ENCODE results near the gene P2RX2. TPM values are rescaled to one million over a fixed set of nuclear protein-coding genes. Genes with fewer than 3 reads are reported as not detected.

P2RX2 gene
- total RNA-seq, 1 experiment from 2014 or later, result not detected

- H3K4me2 ChIP-seq (ENCODE audit: low read length), result no peak overlapping the region
- no peak for TF ChIP-seq ZBTB33 (IDR thresholded peaks at IDR 0.05; ENCODE audit: extremely low read depth, insufficient replicate concordance, low read length)
- no peak for TF ChIP-seq MAX (IDR thresholded peaks at IDR 0.05)
- TF ChIP-seq, protein P1, sequence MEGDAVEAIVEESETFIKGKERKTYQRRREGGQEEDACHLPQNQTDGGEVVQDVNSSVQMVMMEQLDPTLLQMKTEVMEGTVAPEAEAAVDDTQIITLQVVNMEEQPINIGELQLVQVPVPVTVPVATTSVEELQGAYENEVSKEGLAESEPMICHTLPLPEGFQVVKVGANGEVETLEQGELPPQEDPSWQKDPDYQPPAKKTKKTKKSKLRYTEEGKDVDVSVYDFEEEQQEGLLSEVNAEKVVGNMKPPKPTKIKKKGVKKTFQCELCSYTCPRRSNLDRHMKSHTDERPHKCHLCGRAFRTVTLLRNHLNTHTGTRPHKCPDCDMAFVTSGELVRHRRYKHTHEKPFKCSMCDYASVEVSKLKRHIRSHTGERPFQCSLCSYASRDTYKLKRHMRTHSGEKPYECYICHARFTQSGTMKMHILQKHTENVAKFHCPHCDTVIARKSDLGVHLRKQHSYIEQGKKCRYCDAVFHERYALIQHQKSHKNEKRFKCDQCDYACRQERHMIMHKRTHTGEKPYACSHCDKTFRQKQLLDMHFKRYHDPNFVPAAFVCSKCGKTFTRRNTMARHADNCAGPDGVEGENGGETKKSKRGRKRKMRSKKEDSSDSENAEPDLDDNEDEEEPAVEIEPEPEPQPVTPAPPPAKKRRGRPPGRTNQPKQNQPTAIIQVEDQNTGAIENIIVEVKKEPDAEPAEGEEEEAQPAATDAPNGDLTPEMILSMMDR (IDR thresholded peaks at IDR 0.05 in 2 of 3, conservative IDR thresholded peaks at IDR 0.05 in 1 of 3; ENCODE audit: borderline replicate concordance in 1 of 3, insufficient read depth in 1 of 3, low read depth in 2 of 3, low read length in 2 of 3), result no peak
- no peak for TF ChIP-seq EGR1 (IDR thresholded peaks at IDR 0.05; ENCODE audit: low read depth)
- no peak for TF ChIP-seq JUND (IDR thresholded peaks at IDR 0.05)
- TF ChIP-seq CBX3 (IDR thresholded peaks at IDR 0.05; ENCODE audit: low read depth), result no peak
- TF ChIP-seq RAD21 (IDR thresholded peaks at IDR 0.05; ENCODE audit: low read depth), result no peak
- TF ChIP-seq SIN3A (IDR thresholded peaks at IDR 0.05; ENCODE audit: low read depth), result no peak
- TF ChIP-seq TCF7L2 (IDR thresholded peaks at IDR 0.05; ENCODE audit: borderline replicate concordance, extremely low read depth, insufficient read depth, insufficient read length), result no peak
- no peak for TF ChIP-seq ZNF274 (IDR thresholded peaks at IDR 0.05; ENCODE audit: low read depth, low read length)
- no peak for TF ChIP-seq SP1 (IDR thresholded peaks at IDR 0.05; ENCODE audit: low read depth)
- no peak for TF ChIP-seq EZH2 (IDR thresholded peaks at IDR 0.05)
- TF ChIP-seq ZFX (IDR thresholded peaks at IDR 0.05), result no peak
- TF ChIP-seq FOSL1 (IDR thresholded peaks at IDR 0.05; ENCODE audit: low read depth), result no peak
- no peak for TF ChIP-seq CEBPB (IDR thresholded peaks at IDR 0.05; ENCODE audit: low read depth)
- no peak for TF ChIP-seq REST (IDR thresholded peaks at IDR 0.05; ENCODE audit: low read depth)
- H3K36me3 ChIP-seq (ENCODE audit: control insufficient read depth in 1 of 2, insufficient read depth in 2 of 2, low read length in 2 of 2), result no peaks in the 10 kb centered on the region
- no TSS peak for BruUV-seq (replicated peaks)
- no peaks in the 10 kb centered on the region for H3K27me3 ChIP-seq (ENCODE audit: insufficient read depth, low read length)
- no peak overlapping the region for H3K9ac ChIP-seq (ENCODE audit: low read length)
- ATAC-seq (no peak), DNase-seq (ENCODE audit: low read depth, low spot score) (no peak)
- no peak overlapping the region for H3K4me3 ChIP-seq (replicated peaks in 1 of 2; ENCODE audit: low read depth in 1 of 2, low read length in 2 of 2)
- intact Hi-C loops (cut with micrococcal nuclease), result no loop called here
- no peaks in the 10 kb centered on the region for H3K79me2 ChIP-seq (ENCODE audit: insufficient read depth, low read length)
- no peaks in the 10 kb centered on the region for H4K20me1 ChIP-seq (ENCODE audit: insufficient read depth)
- ChIA-PET RAD21 (ENCODE audit: low non-redundant PET in 1 of 2, low total read pairs in 2 of 2, uncharacterized antibody in 2 of 2, unreplicated experiment in 2 of 2) (no interaction called here), POLR2A (no interaction called here), CTCF (no interaction called here)
- H3K9me3 ChIP-seq (ENCODE audit: control insufficient read depth in 1 of 2, insufficient read depth in 1 of 2, low read depth in 1 of 2, low read length in 2 of 2), result no peaks in the 10 kb centered on the region
- peaks cover 0 to 10% of the 10 kb centered on the region in 2 experiments; a peak in 2 of 4 replicates for H3K4me1 ChIP-seq (ENCODE audit: control insufficient read depth in 1 of 2, insufficient read depth in 2 of 2, low read length in 2 of 2)
- no peaks in the 10 kb centered on the region for H3K9me2 ChIP-seq (ENCODE audit: insufficient read depth)
- H3K27ac ChIP-seq (ENCODE audit: low read depth, low read length), result no peak overlapping the region
- no peak overlapping the region for H2AFZ ChIP-seq (ENCODE audit: low read depth, low read length, poor library complexity, severe bottlenecking)
These were observed 13.7 kb upstream of the P2RX2 start for GRCh38 chr12:132604668-132605441.

All from HCT116 (cell line).